Dedifferentiated amniotic fluid mesenchymal stem cell (primary cell): ENCODE results near the gene PHACTR4.
A peak's percentile ranks its signal among the peaks of the same experiment; 100 is the strongest.
"Not testable (repeated sequence)": the region's sequence is repeated elsewhere in the genome, so short reads cannot be mapped to it uniquely, and the experiment has no call there.

ENCODE experiments used
- DNase-seq: peaks from one replicate; pipeline ENCODE4 v3.0.0-alpha.2; 2016; ENCODE audit errors: extremely low spot score

The PHACTR4 gene

DNA sequence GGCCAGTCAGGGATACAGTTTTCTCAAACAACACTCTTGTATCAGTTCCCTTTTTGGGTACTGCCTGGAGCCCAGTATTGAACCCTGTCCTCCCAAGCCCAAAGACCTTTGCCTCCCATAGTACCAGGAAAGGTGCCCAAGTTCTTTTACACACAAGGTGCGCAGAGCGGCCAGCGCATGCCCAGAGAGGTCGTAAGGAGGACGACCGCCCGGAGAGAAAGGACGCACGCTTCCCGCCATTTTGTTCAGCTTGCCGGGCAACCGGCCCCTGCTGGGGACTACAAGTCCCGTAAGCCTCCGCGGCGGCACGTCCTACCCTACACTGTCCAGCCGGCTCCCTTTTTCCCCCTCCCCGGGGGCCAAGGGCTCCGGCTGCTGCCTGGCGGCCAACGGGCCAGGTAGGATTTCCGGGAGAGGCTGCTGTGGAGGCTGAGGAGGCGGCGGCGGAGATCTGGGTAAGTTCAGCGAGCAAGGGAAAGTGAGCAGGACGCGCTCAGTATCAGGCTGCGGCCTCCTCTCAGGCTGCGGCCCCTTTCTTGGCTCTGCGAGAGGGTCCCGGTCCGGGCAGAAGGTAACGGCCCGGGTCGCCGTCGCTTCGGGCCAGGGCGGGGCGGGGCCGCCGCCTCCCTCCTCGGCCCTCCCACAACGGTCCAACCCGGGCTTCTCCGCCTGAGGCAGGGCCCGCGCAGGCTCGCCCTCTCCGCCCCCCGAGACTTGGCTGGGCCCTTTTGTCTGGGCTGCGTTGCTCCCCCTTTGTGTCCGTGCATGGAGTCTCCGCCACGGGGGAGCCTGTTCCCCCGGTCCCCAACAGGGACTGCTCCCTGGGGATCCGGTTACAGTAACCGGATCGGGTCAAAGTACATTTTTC lies at the start of gene PHACTR4:
TSS of gene PHACTR4 (plus strand) at position 370 of the 868 bp plus-strand sequence. CDS start 37,708 bp downstream, outside the sequence.
- DNase-seq, result peak; percentile 85

DNA sequence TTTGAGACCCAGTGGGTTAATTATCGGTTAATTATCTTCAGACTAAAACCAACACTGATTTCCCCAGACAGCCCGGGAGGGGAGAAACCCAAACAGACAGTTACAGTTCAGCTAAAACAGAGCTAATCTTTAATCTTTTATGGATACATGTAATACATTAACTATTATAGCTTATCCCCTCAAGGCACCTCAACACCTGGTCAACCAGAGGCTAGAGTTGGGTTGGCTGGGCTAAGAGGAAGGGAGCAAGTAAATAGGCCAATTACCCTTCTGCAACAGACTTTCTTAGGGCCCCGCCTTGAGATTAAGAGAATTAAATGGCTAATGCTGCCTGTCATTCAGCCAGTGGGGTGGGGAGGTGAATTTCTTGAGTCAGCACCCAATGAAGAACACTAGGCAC lies 47.3 kb upstream of the PHACTR4 start:
- no peak for DNase-seq

DNA sequence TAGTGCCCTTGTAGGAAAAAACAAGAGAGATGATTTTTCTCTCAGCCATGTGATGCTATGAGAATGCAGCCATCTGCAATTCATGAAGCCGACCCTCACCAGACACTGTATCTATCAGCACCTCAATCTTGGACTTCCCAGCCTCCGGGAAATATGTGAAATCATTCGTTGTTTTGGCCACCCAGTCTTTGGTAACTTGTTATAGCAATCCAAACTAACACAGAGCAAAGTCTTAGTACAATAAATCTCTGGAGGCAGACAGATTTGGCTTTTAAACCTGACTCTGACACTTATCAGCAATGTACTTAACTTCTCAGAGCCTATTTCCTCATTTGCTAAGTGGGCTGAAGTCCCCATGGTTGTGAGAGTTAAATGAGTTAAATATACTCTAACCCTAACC lies 45.8 kb upstream of the PHACTR4 start:
- no peak for DNase-seq

DNA sequence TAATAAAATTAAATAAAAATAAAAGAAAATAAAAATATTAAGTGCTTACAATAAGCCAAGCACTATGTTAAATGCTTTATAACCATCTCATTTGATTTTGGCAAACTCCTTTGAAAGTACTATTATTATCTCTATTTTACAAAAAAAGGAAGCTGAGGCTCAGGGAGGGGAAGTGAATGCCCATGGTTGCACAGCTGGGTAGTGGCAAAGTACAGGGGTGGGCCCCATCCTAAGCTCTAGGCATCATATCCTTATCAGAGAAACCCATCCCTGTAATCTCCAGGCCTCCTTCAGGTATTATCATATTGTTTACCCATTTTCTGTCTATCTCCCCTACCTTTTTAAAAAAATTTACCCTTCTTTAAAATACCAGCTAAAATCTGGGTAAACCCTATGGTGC lies 43.0 kb upstream of the PHACTR4 start:
- no peak for DNase-seq

DNA sequence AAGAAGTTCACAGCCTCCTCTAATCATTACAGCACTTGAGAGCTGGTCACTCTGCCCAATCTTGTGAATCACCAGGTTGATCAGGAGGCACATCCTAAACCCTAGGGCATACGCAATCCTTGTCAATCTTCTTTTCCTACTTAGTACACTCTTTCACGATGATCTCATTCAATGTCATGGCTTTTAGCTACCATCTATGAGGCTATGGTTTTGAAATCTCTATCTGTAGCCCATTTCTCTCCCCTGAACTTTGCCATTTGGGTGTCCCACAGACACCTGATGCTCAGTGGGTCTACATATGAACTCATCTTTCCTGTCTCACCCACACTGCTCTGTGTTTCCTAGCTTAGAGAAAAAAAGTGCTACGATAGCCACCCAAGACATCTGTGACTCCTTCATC lies 42.6 kb upstream of the PHACTR4 start:
- DNase-seq, result no peak

DNA sequence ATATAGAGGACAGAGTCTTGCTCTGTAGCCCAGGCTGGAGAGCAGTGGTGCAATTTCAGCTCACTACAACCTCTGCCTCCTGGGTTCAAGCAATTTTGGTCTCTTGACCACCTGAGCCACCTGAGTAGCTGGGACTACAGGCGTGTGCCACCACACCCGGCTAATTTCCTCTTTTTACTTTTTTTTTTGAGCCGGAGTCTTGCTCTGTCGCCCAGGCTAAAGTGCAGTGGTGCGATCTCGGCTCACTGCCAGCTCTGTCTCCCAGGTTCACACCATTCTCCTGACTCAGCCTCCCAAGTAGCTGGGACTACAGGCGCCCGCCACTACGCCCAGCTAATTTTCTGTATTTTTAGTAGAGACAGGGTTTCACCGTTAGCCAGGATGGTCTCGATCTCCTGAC lies 42.1 kb upstream of the PHACTR4 start:
- not testable (repeated sequence) for DNase-seq

DNA sequence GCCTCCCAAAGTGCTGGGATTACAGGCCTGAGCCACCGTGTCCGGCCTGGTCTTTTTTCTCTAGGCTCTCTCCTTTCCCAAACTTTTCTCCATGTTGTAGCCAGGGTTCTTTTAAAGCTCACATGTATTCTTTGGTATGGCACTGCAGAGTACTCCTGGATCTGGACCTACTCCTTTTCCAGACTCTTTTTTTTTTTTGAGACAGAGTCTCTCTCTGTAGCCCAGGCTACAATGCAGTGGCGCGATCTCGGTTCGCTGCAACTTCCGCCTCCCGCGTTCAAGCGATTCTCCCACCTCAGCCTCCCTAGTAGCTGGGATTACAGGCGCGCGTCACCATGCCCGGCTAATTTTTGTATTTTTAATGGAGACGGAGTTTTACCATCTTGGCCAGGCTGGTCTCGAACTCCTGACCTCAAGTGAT lies 41.3 kb upstream of the PHACTR4 start:
- no peak for DNase-seq

DNA sequence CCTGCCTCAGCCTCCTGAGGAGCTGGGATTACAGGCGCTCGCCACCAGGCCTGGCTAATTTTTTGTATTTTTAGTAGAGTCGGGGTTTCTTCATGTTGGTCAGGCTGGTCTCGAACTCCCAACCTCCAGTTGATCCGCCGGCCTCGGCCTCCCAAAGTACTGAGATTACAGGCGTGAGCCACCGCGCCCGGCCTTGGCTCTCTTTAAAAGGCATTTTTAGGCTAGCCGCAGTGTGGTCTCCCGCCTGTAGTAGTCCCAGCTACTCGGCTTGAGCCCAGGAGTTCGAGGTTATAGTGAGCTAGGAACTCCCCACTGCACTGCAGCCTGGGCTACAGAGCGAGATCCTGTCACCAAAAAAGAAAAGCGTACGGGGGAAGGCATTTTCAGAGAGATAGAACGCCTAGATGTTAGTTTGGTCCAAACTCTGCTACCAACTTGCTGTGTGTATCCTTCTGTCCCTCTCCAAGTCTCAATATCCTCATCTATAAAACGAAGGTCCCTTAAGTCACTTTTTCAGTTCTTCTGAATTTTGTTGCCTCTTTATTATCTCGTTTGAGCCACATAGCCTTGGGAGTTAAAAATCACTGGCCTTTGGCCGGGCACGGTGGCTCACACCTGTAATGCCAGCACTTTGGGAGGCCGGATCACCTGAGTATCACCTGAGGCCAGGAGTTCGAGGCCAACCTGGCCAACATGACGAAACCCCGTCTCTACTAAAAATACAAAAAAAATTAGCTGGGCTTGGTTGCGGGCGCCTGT lies 40.0 kb upstream of the PHACTR4 start:
- DNase-seq, result no peak

DNA sequence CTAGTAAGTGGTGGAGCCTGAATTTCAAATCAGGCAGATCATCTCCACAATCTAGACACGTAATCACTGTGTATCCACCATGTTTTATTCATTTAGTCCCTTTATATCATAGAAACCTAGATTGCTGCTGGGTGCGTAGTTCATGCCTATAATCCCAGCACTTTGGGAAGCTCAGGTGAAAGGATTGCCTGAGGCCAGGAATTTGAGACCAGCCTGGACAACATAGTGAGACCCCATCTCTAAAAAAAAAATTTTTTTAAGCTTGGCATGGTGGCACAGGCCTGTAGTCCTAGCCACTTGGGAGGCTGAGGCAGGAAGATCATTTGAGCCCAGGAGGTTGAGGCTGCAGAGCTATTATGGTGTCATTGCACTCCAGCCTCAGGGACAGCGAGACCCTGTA lies 30.6 kb upstream of the PHACTR4 start:
- DNase-seq, result no peak

DNA sequence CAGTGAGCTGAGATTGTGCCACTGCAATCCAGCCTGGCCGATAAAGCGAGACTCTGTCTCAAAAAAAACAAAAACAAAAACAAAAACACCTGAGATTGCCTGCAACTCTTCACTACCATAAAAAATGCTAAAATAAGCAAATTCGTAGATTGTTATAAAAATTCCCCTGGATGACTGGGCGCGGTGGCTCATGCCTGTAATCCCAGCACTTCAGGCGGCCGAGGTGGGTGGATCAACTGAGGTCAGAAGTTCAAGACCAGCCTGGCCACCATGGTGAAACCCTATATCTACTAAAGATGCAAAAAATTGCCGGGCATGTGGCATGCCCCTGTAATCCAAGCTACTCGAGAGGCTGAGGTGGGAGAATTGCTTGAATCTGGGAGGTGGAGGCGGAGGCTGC lies 30.0 kb upstream of the PHACTR4 start:
- DNase-seq, result no peak

DNA sequence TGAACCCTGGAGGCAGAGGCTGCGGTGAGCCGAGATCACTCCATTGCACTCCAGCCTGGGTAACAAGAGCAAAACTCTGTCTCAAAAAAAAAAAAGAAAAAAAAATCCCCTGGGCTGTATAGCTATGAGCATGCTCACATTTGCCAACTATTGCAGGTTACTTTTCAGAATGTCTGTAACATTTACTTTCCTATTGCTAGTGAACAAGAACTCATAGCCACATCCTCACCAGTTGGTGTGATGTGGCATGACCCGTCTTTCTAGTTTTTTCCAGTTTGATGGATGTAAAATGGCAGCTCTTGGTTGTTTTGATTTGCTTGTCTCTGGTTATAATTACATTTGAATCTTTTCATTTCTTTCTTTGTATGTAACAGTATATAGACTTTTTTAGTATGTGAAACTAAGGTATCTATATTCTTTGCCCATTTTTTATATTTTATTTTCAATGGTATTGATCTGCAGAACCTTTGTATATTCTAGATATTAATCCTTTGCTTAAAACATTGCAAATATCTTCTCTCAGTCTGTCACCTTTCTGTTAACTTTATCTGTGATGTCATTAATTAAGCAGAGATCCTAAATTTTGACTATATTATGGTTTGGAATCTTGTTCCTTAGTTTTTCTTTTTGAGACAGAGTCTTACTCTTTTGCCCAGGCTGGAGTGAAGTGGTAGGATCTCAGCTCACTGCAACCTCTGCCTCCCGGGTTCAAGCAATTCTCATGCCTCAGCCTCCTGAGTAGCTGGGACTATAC lies 29.1 kb upstream of the PHACTR4 start:
- no peak for DNase-seq

DNA sequence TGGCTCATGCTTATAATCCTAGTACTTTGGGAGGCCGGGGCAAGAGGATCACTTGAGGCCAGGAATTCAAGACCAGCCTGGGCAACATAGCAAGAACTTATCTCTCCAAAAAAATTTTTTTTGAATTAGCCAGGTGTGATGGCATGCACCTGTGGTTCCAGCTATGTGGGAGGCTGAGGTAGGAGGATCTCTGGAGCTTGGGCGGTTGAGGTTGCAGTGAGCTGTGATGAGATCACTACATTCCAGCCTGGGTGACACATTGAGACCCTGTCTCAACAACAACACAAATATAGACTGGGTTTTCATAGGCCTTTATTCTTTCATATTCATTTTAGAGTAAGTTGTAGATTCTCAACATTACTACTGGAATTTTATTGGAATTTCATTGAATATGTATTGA lies 27.9 kb upstream of the PHACTR4 start:
- no peak for DNase-seq

DNA sequence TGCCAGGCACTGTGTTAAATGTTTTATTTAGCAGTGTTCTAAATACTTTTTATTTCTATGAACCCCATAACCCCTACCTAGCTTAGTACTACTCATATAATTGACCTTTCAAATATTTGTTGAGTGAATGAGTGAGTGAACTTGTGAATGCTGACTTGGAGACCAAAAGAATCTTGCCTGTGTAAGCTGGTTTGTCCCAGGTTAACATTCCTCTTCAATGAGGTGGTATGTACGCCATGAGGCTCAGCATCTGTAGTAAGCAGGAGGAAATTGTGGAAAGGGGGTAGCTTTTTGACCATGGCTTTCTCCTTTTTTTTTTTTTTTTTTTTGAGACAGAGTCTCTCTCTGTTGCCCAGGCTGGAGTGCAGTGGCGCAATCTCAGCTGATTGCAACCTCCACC lies 26.1 kb upstream of the PHACTR4 start:
- no peak for DNase-seq

DNA sequence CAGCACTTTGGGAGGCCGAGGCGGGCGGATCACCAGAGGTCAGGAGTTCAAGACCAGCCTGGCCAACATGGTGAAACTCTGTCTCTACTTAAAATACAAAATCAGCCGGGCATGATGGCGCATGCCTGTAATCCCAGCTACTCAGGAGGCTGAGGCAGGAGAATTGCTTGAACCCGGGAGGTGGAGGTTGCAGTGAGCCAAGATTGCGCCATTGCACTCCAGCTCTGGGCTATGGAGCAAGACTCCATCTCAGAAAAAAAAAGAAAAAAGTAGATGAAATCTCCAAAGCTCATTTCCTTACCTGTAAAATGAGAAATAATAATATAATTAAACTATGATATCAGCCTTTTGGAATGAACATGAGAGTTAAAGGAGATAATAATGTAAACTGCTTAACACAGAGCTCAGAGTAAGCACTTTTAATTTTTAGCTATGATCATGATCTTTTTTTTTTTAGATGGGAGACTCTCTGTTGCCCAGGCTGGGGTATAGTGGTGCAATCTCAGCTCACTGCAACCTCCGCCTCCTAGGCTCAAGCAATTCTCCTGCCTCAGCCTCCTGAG lies 16.2 kb upstream of the PHACTR4 start:
- DNase-seq, result not testable (repeated sequence)

DNA sequence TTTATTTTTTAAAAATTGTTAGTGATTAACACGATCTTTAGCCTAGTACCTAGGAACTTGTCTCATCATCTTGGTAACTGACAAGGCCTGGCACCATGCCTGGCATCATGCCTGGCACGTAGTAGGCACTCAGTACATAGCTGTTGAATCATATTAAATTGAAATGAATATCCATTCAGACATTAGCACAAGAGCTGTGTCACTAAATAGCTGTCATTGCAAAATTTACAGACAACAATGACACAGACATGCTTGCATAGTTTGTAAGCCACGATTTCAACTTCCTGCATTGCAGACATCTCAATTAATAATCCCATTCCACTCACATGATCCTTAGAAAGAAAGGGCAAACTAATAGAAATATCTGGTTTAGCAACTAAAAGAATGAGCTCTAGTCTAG lies 15.4 kb upstream of the PHACTR4 start:
- DNase-seq, result no peak

DNA sequence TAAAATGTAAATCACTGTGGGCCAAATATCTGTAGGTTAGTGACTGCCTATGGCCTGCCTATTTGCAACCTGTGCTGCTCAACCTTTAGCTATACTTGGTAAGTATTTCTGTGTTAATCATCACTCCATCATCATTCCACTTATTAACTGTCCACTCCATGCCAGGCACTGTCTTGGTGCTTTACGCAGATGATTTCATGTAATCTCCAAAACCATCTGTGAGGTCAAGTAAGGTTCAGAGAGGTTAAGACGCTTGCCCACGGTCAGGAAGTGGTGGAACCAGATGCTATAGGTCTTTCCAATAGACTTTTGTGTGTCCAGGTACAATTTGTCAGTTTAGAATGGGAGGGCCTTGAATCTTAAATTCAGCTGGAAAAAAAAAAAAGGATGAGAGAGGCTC lies 10.8 kb upstream of the PHACTR4 start:
- DNase-seq, result no peak

DNA sequence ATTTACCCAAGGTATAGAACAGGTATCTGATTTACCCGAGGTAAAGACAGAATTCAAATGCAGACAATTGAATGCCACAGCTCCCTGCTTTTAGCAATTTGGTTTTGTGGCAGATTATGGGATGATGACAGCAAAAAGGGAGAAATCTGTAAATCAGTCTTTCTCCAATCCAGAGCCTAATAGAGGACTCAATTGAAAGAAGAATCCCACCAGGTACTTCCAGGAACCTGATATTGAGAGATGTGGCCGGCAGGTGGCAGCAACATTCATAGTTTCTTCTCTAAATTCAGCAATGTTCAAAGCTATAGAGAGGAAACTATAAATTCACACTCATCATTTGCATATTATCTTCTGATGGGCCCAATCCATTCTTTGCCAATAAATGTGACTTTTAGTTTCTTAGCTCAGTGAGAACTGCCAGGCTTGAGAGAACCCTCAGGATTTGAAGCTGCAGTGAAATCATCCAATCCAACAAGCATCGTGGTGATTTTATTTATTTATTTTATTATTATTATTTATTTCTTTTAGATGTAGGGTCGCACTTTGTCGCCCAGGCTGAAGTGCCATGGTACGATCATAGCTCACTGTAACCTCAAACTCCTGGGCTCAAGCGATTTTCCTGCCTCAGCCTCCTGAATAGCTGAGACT lies 9.8 kb upstream of the PHACTR4 start:
- DNase-seq, result peak; percentile 76

DNA sequence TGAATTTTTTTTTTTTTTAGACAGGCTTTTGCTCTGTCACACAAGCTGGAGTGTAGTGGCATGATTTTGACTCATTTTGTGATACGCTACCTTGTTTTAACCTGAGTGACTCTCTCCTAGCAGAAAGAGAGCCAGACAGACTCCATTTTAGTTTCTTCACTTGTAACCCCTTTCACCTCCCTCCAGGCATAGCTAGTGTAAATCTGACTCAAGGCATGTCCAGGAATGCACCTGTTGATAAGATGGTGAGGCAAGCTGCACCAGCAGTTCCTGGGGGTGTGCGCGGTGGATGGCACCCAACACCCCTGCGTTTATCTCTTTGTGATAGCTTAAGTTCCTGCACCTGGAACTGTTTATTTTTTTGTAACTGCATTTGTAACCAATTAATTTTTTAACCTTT lies 4.7 kb upstream of the PHACTR4 start:
- DNase-seq, result no peak

DNA sequence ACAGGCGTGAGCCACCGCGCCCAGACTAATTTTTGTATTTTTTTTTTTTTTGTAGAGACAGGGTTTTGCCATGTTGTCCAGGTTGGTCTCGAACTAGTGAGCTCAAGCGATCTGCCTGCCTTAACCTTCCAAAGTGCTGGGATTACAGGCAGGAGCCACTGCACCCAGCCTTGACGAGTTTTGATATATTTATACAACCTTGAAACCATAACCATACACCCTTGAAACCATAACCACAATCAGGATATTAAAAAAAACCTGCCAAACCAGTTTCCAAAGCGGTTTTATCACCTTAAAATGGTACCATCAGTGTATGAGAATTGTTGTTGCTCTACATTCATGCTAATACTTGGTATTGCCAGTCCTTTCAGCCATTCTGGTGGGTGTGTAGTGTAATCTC lies 3.7 kb upstream of the PHACTR4 start:
- no peak for DNase-seq

DNA sequence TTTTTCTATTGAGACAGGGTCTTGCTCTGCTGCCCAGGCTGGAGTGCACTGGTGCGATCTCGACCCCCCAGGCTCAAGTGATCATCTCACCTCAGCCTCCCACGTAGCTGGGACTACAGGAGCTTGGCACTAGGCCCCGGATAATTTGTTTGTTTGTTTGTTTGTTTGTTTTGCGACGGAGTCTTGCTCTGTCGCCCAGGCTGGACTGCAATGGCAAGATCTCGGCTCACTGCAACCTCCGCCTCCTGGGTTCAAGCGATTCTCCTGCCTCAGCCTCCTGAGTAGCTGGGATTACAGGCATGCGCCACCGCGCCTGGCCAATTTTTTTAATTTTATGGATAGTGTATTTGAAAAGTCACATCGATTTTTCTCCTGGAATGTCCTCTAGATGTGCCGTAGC lies 932 bp upstream of the PHACTR4 start:
- DNase-seq, result not testable (repeated sequence)

DNA sequence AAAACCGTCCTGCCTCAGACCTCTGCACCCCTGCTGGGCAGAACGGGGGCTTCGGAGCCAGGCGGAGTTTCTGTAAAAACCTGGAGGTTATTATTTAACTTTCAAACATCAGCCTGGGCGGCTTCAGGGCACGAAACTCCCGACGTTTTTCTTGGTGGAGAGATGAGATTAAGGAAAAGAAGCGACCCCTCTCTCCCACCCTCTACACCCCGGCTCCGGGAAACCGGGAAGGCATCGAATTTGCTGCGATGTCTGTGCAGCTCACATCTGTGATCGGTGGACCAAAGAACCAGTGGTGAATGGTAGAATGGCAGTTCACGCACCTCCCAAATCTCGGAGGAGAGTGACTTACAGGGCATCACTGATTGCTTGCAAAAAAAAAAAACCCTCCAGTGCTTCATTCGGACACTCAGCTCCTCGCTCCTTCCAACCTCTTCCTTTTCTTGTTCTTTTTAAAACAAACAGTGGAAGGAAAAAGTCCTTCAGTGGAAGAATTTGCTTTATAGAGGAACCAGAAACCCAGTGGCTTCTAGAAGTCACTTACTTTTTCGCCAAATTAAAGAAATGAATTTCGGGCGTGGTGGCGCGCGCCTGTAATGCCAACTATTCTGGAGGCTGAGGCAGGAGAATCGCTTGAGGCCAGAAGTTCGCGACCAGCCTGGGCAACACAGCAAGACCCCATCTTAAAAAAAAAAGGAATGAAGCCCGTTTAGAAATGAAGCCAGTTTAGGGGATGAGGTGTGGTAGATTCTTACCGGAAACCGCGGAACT lies 884 bp downstream of the PHACTR4 start:
- DNase-seq, result peak; percentile 32
